Measurements from ENCODE around the gene AHRR.
"Not testable (repeated sequence)": the region's sequence is repeated elsewhere in the genome, so short reads cannot be mapped to it uniquely, and the experiment has no call there.

The AHRR gene

GRCh38 chr5:321230-321725, at the start of gene AHRR:
Gene AHRR, plus strand, starts transcription at chr5:321714. Its CDS starts 22,189 bp downstream, at chr5:343903.
- no peak for DNase-seq

GRCh38 chr5:271828-272167, 49.7 kb upstream of the AHRR start:
- DNase-seq, result not testable (repeated sequence)

GRCh38 chr5:273091-273490, 48.4 kb upstream of the AHRR start:
- DNase-seq, result not testable (repeated sequence)

GRCh38 chr5:273491-273890, 48.0 kb upstream of the AHRR start:
- DNase-seq, result not testable (repeated sequence)

- not testable (repeated sequence) for DNase-seq
These were observed 47.2 kb upstream of the AHRR start for GRCh38 chr5:274346-274745.

GRCh38 chr5:278646-279045, 42.9 kb upstream of the AHRR start:
- DNase-seq, result no peak

GRCh38 chr5:279051-279665, 42.4 kb upstream of the AHRR start:
- DNase-seq, result not testable (repeated sequence)

- no peak for DNase-seq
These were observed 35.4 kb upstream of the AHRR start for GRCh38 chr5:285991-286557.

- DNase-seq, result not testable (repeated sequence)
These were observed 31.3 kb upstream of the AHRR start for GRCh38 chr5:290200-290599.

- DNase-seq, result not testable (repeated sequence)
These were observed 30.2 kb upstream of the AHRR start for GRCh38 chr5:291345-291744.

GRCh38 chr5:294788-295187, 26.7 kb upstream of the AHRR start:
- DNase-seq, result not testable (repeated sequence)

GRCh38 chr5:296207-296606, 25.3 kb upstream of the AHRR start:
- DNase-seq, result not testable (repeated sequence)

- DNase-seq, result not testable (repeated sequence)
These were observed 24.6 kb upstream of the AHRR start for GRCh38 chr5:296954-297353.

GRCh38 chr5:297448-297847, 24.1 kb upstream of the AHRR start:
- DNase-seq, result not testable (repeated sequence)

- DNase-seq, result not testable (repeated sequence)
These were observed 23.4 kb upstream of the AHRR start for GRCh38 chr5:297991-298736.

- DNase-seq, result no peak
These were observed 22.8 kb upstream of the AHRR start for GRCh38 chr5:298737-299125.

- not testable (repeated sequence) for DNase-seq
These were observed 21.6 kb upstream of the AHRR start for GRCh38 chr5:299921-300320.

- DNase-seq, result not testable (repeated sequence)
These were observed 20.7 kb upstream of the AHRR start for GRCh38 chr5:300691-301435.

GRCh38 chr5:302416-302815, 19.1 kb upstream of the AHRR start:
- DNase-seq, result not testable (repeated sequence)

GRCh38 chr5:302966-303365, 18.5 kb upstream of the AHRR start:
- no peak for DNase-seq

GRCh38 chr5:303741-304140, 17.8 kb upstream of the AHRR start:
- not testable (repeated sequence) for DNase-seq

GRCh38 chr5:305050-305449, 16.5 kb upstream of the AHRR start:
- no peak for DNase-seq

- DNase-seq, result no peak
These were observed 16.1 kb upstream of the AHRR start for GRCh38 chr5:305459-305858.
